Erythroblast (primary cell): ENCODE measurements around the gene DNM2.

Experiments used
- GATA1 ChIP-seq: IDR thresholded peaks from 2 replicates; pipeline ENCODE4 v1.6.1; 2011; ENCODE audit warnings: low read depth, mild to moderate bottlenecking, control low read depth, low read length, moderate library complexity
- POLR2A ChIP-seq: IDR thresholded peaks from 2 replicates; pipeline ENCODE4 v1.6.1; 2011; ENCODE audit warnings: mild to moderate bottlenecking, low read length

DNA sequence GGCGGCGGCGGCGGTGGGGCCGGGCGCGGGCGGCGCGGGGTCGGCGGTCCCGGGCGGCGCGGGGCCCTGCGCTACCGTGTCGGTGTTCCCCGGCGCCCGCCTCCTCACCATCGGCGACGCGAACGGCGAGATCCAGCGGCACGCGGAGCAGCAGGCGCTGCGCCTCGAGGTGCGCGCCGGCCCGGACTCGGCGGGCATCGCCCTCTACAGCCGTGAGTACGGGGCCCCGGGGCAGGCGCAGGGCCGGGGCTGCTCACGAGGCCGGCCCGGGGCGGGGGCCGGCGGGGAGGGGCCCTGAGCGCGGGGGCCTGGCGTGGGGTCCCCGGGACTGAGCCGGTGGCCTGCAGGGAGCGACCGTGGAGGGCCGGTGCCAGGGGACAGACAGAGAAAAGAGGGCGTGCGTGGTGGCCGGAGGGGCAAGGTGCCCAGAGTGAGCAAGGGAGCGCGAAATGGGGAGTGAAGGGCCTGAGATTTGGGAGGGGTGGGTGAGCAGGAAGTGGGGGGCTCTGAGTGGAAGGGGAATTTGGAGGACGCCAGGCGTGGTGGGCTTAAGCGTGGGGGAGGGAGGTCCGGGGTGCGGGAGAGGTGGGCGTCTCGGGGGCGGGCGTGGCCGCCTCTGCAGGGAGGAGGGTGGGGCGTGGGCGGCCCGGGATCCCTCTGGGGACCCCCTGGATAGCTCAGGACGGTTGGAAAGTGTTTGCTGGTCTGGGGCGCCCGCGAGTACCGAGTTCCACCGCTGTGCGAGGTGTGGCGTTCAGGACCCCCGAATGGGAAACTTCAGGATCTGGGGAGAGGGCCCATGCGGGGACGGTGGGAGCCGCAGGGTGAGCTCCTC, 154.0 kb downstream of the DNM2 start:
- no peak for TF ChIP-seq POLR2A
- TF ChIP-seq GATA1 = no peak
